Upper lobe of left lung (tissue), 4 donors: ENCODE data around the gene FNBP1L.

Source experiments
- EP300 ChIP-seq, 4 donors: sonication (generic); formaldehyde crosslinking; IDR thresholded peaks; one replicate each; pipeline ENCODE4 v1.5.1; 2017; ENCODE audit warnings: antibody characterized with exemption in 4 of 4, control low read depth in 2 of 4
- POLR2A ChIP-seq, 4 donors: fragments of 450-650 bp; IDR thresholded peaks; one replicate each; pipeline ENCODE4 v1.5.1; 2016 to 2017; ENCODE audit warnings: antibody characterized with exemption in 4 of 4, mild to moderate bottlenecking in 2 of 4
- POLR2AphosphoS5 ChIP-seq, 2 donors: sonication (generic); formaldehyde crosslinking; IDR thresholded peaks; one replicate each; pipeline ENCODE4 v1.5.1; 2017; ENCODE audit warnings: antibody characterized with exemption in 2 of 2
- TF ChIP-seq, protein P1 (sequence below), 6 experiments: fragments of 450-650 bp in 4 of 6; fragments of 200-600 bp in 2 of 6; sonication (generic) in 2 of 6; IDR thresholded peaks; one replicate each; pipeline ENCODE4 v1.5.1; 2016 to 2019; ENCODE audit warnings: antibody characterized with exemption in 6 of 6

GRCh38 chr1:93415296-93415695 is 32.6 kb upstream of the FNBP1L start:
- TF ChIP-seq, protein P1, sequence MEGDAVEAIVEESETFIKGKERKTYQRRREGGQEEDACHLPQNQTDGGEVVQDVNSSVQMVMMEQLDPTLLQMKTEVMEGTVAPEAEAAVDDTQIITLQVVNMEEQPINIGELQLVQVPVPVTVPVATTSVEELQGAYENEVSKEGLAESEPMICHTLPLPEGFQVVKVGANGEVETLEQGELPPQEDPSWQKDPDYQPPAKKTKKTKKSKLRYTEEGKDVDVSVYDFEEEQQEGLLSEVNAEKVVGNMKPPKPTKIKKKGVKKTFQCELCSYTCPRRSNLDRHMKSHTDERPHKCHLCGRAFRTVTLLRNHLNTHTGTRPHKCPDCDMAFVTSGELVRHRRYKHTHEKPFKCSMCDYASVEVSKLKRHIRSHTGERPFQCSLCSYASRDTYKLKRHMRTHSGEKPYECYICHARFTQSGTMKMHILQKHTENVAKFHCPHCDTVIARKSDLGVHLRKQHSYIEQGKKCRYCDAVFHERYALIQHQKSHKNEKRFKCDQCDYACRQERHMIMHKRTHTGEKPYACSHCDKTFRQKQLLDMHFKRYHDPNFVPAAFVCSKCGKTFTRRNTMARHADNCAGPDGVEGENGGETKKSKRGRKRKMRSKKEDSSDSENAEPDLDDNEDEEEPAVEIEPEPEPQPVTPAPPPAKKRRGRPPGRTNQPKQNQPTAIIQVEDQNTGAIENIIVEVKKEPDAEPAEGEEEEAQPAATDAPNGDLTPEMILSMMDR (IDR thresholded peaks at IDR 0.05) = no peak
- no peak for TF ChIP-seq POLR2A (IDR thresholded peaks at IDR 0.05)
- TF ChIP-seq POLR2AphosphoS5 (IDR thresholded peaks at IDR 0.05) = no peak
- no peak for TF ChIP-seq EP300 (IDR thresholded peaks at IDR 0.05)
